Epithelial cell of proximal tubule (primary cell): ENCODE measurements around the gene MTCL1. TPM values are rescaled to one million over a fixed set of nuclear protein-coding genes. Genes with fewer than 3 reads are reported as not detected.

Experiments
- DNase-seq: peaks from one replicate; pipeline ENCODE4 v3.0.0-alpha.2; 2011; ENCODE audit warnings: low read depth
- H3K4me3 ChIP-seq: 2 replicates; pipeline ENCODE4 v1.5.1; 2011; ENCODE audit warnings: low read depth, mild to moderate bottlenecking, low read length
- total RNA-seq: library from RNA; depleted of rRNA; stranded (reverse); fragments of >200 nt; gene quantifications from 2 replicates; pipeline ENCODE4 v1.2.3, GENCODE V29; 2015
- TF ChIP-seq, protein P1 (sequence below): conservative IDR thresholded peaks from 2 replicates; pipeline ENCODE4 v1.5.1; 2012; ENCODE audit warnings: low read depth, mild to moderate bottlenecking, low read length

MTCL1 gene
- total RNA-seq, 1 donor from 2014 or later = 60.1 TPM

DNA sequence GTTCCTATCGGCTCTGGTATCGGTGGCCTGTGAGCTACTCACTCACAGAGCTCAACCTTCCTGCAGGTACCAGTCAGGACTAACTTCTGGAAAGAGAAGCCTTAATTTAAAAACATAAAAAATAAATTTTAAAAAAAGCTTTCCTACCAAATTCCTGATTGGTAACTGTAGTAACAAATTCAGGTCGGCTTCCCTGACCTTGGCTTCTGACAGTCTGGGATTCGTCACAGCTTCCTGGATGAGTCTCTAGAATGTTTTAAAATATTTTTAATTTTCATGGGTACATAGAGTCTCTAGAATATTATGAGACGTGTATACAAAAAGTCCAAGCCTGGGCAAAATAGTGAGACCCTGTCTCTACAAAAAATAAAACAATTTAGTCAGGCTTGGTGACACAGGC is 45.0 kb upstream of the MTCL1 start:
- no peak overlapping the region for H3K4me3 ChIP-seq
- DNase-seq = no peak
- TF ChIP-seq, protein P1, sequence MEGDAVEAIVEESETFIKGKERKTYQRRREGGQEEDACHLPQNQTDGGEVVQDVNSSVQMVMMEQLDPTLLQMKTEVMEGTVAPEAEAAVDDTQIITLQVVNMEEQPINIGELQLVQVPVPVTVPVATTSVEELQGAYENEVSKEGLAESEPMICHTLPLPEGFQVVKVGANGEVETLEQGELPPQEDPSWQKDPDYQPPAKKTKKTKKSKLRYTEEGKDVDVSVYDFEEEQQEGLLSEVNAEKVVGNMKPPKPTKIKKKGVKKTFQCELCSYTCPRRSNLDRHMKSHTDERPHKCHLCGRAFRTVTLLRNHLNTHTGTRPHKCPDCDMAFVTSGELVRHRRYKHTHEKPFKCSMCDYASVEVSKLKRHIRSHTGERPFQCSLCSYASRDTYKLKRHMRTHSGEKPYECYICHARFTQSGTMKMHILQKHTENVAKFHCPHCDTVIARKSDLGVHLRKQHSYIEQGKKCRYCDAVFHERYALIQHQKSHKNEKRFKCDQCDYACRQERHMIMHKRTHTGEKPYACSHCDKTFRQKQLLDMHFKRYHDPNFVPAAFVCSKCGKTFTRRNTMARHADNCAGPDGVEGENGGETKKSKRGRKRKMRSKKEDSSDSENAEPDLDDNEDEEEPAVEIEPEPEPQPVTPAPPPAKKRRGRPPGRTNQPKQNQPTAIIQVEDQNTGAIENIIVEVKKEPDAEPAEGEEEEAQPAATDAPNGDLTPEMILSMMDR = no peak

- no peak for DNase-seq
- TF ChIP-seq, protein P1 = no peak
Observed at GRCh38 chr18:8661754-8662559, 43.4 kb upstream of the MTCL1 start.

DNA sequence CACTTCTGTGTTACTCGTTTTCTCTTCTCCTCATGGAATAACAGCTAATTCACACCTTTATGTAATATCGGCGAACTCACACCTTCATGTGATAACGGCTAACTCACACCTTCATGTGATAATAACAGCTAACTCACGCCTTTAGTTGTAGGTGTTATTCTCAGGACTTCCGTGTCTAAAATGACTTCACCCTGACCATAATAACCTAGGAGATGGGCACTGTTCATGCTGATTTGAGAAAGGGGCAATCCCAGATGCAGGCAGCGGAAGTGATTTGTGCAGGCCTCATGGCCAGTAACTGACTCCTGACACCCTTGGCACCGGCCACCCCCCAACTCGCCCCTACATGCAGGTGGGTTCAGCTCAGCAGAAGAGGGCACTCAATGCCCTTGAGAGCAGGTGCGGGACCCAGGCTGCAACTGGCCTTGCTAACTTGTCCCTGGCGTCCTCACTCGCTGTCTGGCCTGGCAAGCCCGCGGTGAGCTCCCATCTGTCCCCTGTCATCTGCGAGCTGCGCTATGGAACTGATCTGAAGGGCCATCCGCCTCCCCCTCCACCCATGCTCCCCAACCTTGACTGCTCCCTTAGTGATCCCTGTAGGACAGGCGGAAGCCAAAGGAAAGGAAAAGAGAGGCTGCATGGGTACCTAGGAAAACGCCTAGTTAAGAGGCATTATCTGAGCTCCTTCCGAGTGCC is 42.6 kb upstream of the MTCL1 start:
- TF ChIP-seq, protein P1 = no peak
- DNase-seq = no peak
- no peak overlapping the region for H3K4me3 ChIP-seq

More at GRCh38 chr18:8661754-8662559, 43.4 kb upstream of the MTCL1 start:
- no peak overlapping the region for H3K4me3 ChIP-seq

GRCh38 chr18:8667846-8668245 is 37.5 kb upstream of the MTCL1 start:
- TF ChIP-seq, protein P1 = no peak
- H3K4me3 ChIP-seq = no peak overlapping the region
- no peak for DNase-seq

DNA sequence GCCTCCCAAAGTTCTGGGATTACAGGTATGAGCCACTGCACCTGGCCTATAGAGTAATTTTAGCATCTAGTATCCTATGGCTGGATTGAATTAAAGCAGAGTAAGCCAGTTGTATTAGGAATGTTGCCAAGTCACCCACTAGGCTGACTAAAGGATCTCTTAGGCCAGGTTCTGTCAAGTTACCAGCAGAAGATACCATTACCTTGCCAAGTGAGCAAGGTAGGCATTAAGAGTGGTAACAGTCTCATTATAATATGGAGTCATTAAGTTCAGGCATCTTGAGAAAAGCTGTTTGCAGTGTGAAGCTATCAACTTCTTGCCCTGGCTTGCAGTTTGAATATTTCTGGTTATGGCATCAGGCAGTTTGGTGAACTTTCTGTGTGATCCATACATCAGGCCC is 37.0 kb upstream of the MTCL1 start:
- DNase-seq = no peak
- TF ChIP-seq, protein P1 = no peak

DNA sequence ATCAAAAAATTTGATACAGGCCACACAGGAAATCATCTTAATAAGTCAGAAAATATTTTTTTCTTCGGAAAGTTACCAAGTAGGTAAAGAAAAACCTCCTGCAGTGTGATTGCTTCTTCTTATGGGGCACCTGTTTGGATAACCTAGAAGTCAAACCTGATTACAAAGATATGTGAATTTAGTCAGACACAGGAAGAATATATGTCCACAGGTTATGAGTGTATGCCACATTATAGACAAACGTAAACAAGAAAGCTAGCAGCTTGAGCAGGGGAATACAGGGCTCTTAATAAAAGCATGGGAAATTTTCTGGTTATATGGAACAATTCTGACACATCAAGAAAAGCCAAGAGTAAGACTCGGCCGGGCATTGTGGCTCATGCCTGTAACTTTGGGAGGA is 35.8 kb upstream of the MTCL1 start:
- H3K4me3 ChIP-seq = no peak overlapping the region
- no peak for DNase-seq
- TF ChIP-seq, protein P1 = no peak

More for the DNA sequence above, 37.0 kb upstream of the MTCL1 start:
- no peak overlapping the region for H3K4me3 ChIP-seq
